ENCODE results near the gene TBX4. TPM values are rescaled to one million over a fixed set of nuclear protein-coding genes. Genes with fewer than 3 reads are reported as not detected.
A peak's percentile ranks its signal among the peaks of the same experiment; 100 is the strongest.

TBX4 gene
- total and polyA plus RNA-seq, 9 of the 15 experiments (the other 6 are each of a cell fraction or from before 2014, with no cell fraction given), result not detected

DNA sequence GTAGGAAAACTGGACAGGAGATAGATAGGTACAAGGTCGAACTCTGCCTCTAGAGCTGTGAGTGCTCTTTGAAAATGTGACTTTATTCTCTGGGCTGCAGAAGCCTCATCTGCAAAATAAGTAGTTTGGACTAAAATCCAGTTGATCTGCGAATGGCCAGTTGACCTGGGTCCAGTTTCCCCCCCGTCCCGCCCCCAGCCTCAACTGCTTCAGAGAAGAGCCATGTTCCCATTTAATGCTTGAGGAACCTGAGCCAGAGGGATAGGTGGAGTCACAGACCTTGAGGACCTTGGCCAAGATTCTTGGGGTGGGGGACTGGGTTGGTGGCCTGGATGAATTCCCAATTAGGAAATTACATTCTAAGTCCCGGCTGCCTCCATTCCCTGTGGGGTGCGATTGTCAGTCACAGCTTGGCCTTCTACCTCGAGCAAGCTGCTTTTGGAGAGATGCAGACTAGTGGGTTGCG is 38.5 kb upstream of the TBX4 start:
- Histone ChIP-seq H3K36me3 (ENCODE audit: control insufficient read depth, insufficient read depth, low read length) (no peaks in the 10 kb centered on the region), H3K9ac (ENCODE audit: insufficient read depth in 1 of 2, low read depth in 2 of 2, low read length in 2 of 2) (no peak overlapping the region), H3K9me1 (ENCODE audit: control insufficient read depth, insufficient read depth, low read length) (no peaks in the 10 kb centered on the region), H3K4me2 (ENCODE audit: insufficient read depth, low read length) (no peak overlapping the region), H3K27me3 (ENCODE audit: control insufficient read depth in 2 of 2, insufficient read depth in 2 of 2, low read length in 2 of 2) (peaks cover 1 to 3% of the 10 kb centered on the region in 2 experiments; a peak in 3 of 5 replicates), H3K79me2 (ENCODE audit: control insufficient read depth, insufficient read depth, low read length) (no peaks in the 10 kb centered on the region), H3K9me3 (replicated peaks; ENCODE audit: control insufficient read depth, insufficient read depth, low read depth, low read length) (no peaks in the 10 kb centered on the region), H4K20me1 (replicated peaks; ENCODE audit: control insufficient read depth, insufficient read depth, low read length) (no peaks in the 10 kb centered on the region), H2AFZ (ENCODE audit: low read depth, low read length) (no peak overlapping the region), H3K27ac (ENCODE audit: extremely low read depth, low read depth, low read length) (no peak overlapping the region), H3K4me1 (replicated peaks in 1 of 2; ENCODE audit: control insufficient read depth in 2 of 2, insufficient read depth in 2 of 2, low read length in 2 of 2) (peaks cover 0 to 43% of the 10 kb centered on the region in 2 experiments; a peak in 4 of 5 replicates), H3K4me3 (no peak overlapping the region)
- ATAC-seq (no peak), DNase-seq (ENCODE audit: extremely low read depth in 1 of 4, low spot score in 3 of 4) (no peak), FAIRE-seq (no peak)
- in situ Hi-C loops (cut with MboI), result no loop called here
- no TSS peak for BruUV-seq (replicated peaks)
- TF ChIP-seq BACH1 (tag; IDR thresholded peaks at IDR 0.05), result 0 out of 2 replicates have a peak, but pooled peaks have one; percentile 19
- TF ChIP-seq, protein P1, sequence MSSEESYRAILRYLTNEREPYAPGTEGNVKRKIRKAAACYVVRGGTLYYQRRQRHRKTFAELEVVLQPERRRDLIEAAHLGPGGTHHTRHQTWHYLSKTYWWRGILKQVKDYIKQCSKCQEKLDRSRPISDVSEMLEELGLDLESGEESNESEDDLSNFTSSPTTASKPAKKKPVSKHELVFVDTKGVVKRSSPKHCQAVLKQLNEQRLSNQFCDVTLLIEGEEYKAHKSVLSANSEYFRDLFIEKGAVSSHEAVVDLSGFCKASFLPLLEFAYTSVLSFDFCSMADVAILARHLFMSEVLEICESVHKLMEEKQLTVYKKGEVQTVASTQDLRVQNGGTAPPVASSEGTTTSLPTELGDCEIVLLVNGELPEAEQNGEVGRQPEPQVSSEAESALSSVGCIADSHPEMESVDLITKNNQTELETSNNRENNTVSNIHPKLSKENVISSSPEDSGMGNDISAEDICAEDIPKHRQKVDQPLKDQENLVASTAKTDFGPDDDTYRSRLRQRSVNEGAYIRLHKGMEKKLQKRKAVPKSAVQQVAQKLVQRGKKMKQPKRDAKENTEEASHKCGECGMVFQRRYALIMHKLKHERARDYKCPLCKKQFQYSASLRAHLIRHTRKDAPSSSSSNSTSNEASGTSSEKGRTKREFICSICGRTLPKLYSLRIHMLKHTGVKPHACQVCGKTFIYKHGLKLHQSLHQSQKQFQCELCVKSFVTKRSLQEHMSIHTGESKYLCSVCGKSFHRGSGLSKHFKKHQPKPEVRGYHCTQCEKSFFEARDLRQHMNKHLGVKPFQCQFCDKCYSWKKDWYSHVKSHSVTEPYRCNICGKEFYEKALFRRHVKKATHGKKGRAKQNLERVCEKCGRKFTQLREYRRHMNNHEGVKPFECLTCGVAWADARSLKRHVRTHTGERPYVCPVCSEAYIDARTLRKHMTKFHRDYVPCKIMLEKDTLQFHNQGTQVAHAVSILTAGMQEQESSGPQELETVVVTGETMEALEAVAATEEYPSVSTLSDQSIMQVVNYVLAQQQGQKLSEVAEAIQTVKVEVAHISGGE (CRISPR knock-in tag; IDR thresholded peaks at IDR 0.05), result peak in 1 of 3 experiments; percentile 67; a peak in 1 of 6 replicates
- no peak for TF ChIP-seq LEF1 (IDR thresholded peaks at IDR 0.05)
- TF ChIP-seq ASH1L (IDR thresholded peaks at IDR 0.05; ENCODE audit: borderline replicate concordance, low read depth, partially characterized antibody), result no peak
- POLR2A ChIA-PET, result interaction anchor here (1.5 kb wide), 1 partner anchor 169 kb away, joined by 3 read pairs; no protein-coding TSS in a partner anchor
- CTCF ChIA-PET (ENCODE audit: low intra/inter-chr PET ratio), result interaction anchor here (1.2 kb wide), 1 partner anchor 170 kb away, joined by 3 read pairs; no protein-coding TSS in a partner anchor
- intact Hi-C loops (cut with micrococcal nuclease), result loop anchor here (2.0 to 10.0 kb wide), 4 partner anchors 137 to 421 kb away; no protein-coding TSS in a partner anchor
- WGBS (ENCODE audit: insufficient coverage, low coverage, missing lambda C conversion rate), result 24% methylated on average over 8 of the region's 8 CpGs

Data from K562 (cell line).